Spleen (tissue), 11 donors: ENCODE measurements around the gene COBLL1. TPM values are rescaled to one million over a fixed set of nuclear protein-coding genes. Genes with fewer than 3 reads are reported as not detected.

Source experiments
- DNase-seq: peaks from one replicate; pipeline ENCODE4 v3.0.0-alpha.2; 2020
- H3K27ac ChIP-seq, 8 donors: fragments of 200-600 bp; sonication (generic) in 7 of 8; 1 replicate in 4 of 8; 2 replicates in 4 of 8; pipeline versions ENCODE4 v1.5.0 to v1.8.0; 2016 to 2021; ENCODE audit warnings: inconsistent platforms in 4 of 8, mild to moderate bottlenecking in 4 of 8, moderate library complexity in 1 of 8
- H3K27me3 ChIP-seq, 7 donors: fragments of 200-600 bp; sonication (generic) in 6 of 7; replicated peaks in 1 of 7; 1 replicate in 4 of 7; 2 replicates in 3 of 7; pipeline versions ENCODE4 v1.5.0 to v1.8.0; 2016 to 2021; ENCODE audit warnings: inconsistent platforms in 3 of 7, mild to moderate bottlenecking in 1 of 7
- H3K36me3 ChIP-seq, 6 donors: fragments of 200-600 bp; sonication (generic) in 5 of 6; 1 replicate in 4 of 6; 2 replicates in 2 of 6; pipeline versions ENCODE4 v1.5.0 to v1.8.0; 2016 to 2021; ENCODE audit warnings: inconsistent platforms in 2 of 6
- H3K4me1 ChIP-seq, 6 donors: fragments of 200-600 bp; sonication (generic) in 5 of 6; 1 replicate in 3 of 6; 2 replicates in 3 of 6; pipeline versions ENCODE4 v1.5.0 to v1.8.0; 2016 to 2021; ENCODE audit warnings: inconsistent platforms in 3 of 6
- H3K4me3 ChIP-seq, 8 donors: fragments of 200-600 bp; sonication (generic) in 7 of 8; 1 replicate in 4 of 8; 2 replicates in 4 of 8; pipeline versions ENCODE4 v1.5.0 to v1.8.0; 2016 to 2021; ENCODE audit warnings: inconsistent platforms in 4 of 8, mild to moderate bottlenecking in 4 of 8, moderate library complexity in 2 of 8
- H3K9me3 ChIP-seq, 8 donors: fragments of 200-600 bp; sonication (generic) in 7 of 8; 1 replicate in 4 of 8; 2 replicates in 4 of 8; pipeline versions ENCODE4 v1.5.0 to v1.8.0; 2016 to 2021; ENCODE audit warnings: inconsistent platforms in 4 of 8
- POLR2A ChIP-seq, 3 donors: fragments of 450-650 bp; IDR thresholded peaks; one replicate each; pipeline ENCODE4 v1.5.1; 2017; ENCODE audit warnings: antibody characterized with exemption in 3 of 3, mild to moderate bottlenecking in 1 of 3
- POLR2AphosphoS5 ChIP-seq, 3 donors: sonication (generic); formaldehyde crosslinking; IDR thresholded peaks; one replicate each; pipeline ENCODE4 v1.5.1; 2017; ENCODE audit warnings: antibody characterized with exemption in 3 of 3
- WGBS, 5 donors: extraction: QIAGEN DNeasy Blood & Tissue Kit in 3 of 5; methylation state at CpG; one replicate each; pipeline versions ENCODE4 v1.1.5 to v1.1.7; 2013 to 2018; 5-methylcytosine and 5-hydroxymethylcytosine counted together
- intact Hi-C: fragments of 100-400 bp; cut with DNase I; formaldehyde crosslinking; loops from one replicate; pipeline ENCODE4 v1.15.0; 2023; ENCODE audit warnings: low total_unique reads
- polyA plus RNA-seq, 3 donors: library from polyadenylated mRNA; stranded (reverse); fragments of 200-250 nt; gene quantifications; one replicate each; pipeline ENCODE4 v1.2.1, GENCODE V29; 2013
- total RNA-seq, 7 donors: library from RNA; depleted of rRNA in 3 of 7; stranded (reverse); fragments of >200 nt in 3 of 7; fragmentation: NEBNext Ultra II Directional in 4 of 7; extraction: Animal tissue kit (Norgen Biotek cat#: 25700) in 4 of 7; gene quantifications; one replicate each; pipeline versions ENCODE4 v1.1.0 to v1.2.1, GENCODE V29; 2016 to 2021
- TF ChIP-seq, protein P1 (sequence below), 11 experiments: fragments of 200-600 bp in 7 of 11; fragments of 450-650 bp in 4 of 11; sonication (generic) in 4 of 11; IDR thresholded peaks in 8 of 11; conservative IDR thresholded peaks in 3 of 11; 1 replicate in 7 of 11; 2 replicates in 4 of 11; pipeline versions ENCODE4 v1.4.0 to v1.8.0; 2016 to 2021; ENCODE audit warnings: antibody characterized with exemption in 11 of 11, inconsistent platforms in 4 of 11, mild to moderate bottlenecking in 1 of 11
- donor health status: healthy with polysubstance abuse.
- donor health status: DM: no; HTN: no; CAD: no; lungs with moderate emphysema.
- donor health status: DM: no; HTN: no; CAD: no.
- donor health status: Bipolar disorder and iron deficiency.
- donor health status: healthy.
- donor health status: DM: no; HTN: no; CAD: no.
- donor health status: DM: yes; HTN: yes; CAD: no.

Gene COBLL1
- total and polyA plus RNA-seq, 10 donors: 6.4 to 86.8 (median 49.9) TPM

DNA sequence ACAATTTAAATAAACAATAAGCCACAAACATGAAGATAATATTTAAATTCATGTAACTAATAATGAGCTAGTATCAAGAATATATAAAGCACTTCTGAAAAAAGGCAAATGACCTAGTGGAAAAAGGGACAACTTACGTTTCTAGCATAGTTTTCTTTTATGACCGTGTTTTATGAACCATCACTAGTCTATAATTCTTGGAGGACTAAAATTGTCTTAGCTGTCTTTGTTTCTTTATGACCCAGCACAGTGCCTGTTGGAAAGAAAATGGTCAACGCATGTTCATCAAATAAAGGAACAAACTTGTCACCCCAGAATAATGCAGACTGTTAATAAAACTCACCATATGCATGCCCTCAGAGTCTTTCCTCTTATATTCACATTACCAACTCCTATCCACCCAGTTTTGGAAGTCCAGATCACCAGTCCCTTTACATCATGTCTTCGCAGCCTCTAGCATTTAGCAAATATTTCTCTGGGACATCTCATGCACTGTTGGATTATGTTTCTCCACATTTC lies 162.9 kb downstream of the COBLL1 start:
- no peak for DNase-seq
- intact Hi-C loops: no loop called here

GRCh38 chr2:164677733-164678132 lies 163.9 kb downstream of the COBLL1 start:
- WGBS, 5 donors: 78 to 91% (median 88%) methylated on average over 1 of the region's 1 CpG
- no peak for DNase-seq

More for the DNA sequence above, 162.9 kb downstream of the COBLL1 start:
- Histone ChIP-seq H3K4me1 (no peaks in the 10 kb centered on the region), H3K27ac (no peak overlapping the region), H3K9me3 (peaks cover 0 to 15% (median 0%) of the 10 kb centered on the region in 8 donors), H3K4me3 (no peak overlapping the region), H3K36me3 (peaks cover 0 to 6% (median 0%) of the 10 kb centered on the region in 6 donors), H3K27me3 (no peaks in the 10 kb centered on the region)
- TF ChIP-seq POLR2AphosphoS5 (IDR thresholded peaks at IDR 0.05): no peak
- TF ChIP-seq, protein P1, sequence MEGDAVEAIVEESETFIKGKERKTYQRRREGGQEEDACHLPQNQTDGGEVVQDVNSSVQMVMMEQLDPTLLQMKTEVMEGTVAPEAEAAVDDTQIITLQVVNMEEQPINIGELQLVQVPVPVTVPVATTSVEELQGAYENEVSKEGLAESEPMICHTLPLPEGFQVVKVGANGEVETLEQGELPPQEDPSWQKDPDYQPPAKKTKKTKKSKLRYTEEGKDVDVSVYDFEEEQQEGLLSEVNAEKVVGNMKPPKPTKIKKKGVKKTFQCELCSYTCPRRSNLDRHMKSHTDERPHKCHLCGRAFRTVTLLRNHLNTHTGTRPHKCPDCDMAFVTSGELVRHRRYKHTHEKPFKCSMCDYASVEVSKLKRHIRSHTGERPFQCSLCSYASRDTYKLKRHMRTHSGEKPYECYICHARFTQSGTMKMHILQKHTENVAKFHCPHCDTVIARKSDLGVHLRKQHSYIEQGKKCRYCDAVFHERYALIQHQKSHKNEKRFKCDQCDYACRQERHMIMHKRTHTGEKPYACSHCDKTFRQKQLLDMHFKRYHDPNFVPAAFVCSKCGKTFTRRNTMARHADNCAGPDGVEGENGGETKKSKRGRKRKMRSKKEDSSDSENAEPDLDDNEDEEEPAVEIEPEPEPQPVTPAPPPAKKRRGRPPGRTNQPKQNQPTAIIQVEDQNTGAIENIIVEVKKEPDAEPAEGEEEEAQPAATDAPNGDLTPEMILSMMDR (IDR thresholded peaks at IDR 0.05 in 8 of 11, conservative IDR thresholded peaks at IDR 0.05 in 3 of 11): no peak
- TF ChIP-seq POLR2A (IDR thresholded peaks at IDR 0.05): no peak
- WGBS, 5 donors: 90 to 97% (median 94%) methylated on average over 4 of the region's 4 CpGs

DNA sequence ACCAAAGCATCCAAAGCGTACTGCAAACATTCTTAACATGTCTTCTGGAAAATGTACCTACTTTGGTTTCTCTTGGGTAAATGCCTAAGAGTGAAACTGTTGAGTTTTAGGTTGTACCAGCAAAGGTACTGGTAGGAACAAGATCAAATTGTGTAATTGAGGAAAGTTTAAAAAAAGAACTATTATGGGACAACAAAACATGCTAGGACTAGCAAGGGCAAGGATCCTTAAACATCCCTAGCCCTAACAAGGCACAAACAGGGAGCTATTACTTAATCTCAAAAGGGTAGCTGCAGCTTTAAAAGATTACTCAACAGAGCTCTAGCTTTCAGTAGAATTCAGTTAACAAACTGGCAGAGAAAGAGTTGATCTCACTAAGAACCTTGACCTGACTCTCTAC lies 164.4 kb downstream of the COBLL1 start:
- DNase-seq: no peak
- WGBS, 5 donors: 72 to 93% (median 77%) methylated on average over 1 of the region's 1 CpG
- H3K4me1 ChIP-seq: no peaks in the 10 kb centered on the region
- intact Hi-C loops: no loop called here
- H3K27ac ChIP-seq: no peak overlapping the region
- TF ChIP-seq, protein P1 (IDR thresholded peaks at IDR 0.05 in 8 of 11, conservative IDR thresholded peaks at IDR 0.05 in 3 of 11): no peak
- TF ChIP-seq POLR2A (IDR thresholded peaks at IDR 0.05) (no peak), POLR2AphosphoS5 (IDR thresholded peaks at IDR 0.05) (no peak)
- peaks cover 0 to 8% (median 0%) of the 10 kb centered on the region in 6 donors for H3K36me3 ChIP-seq
- no peak overlapping the region for H3K4me3 ChIP-seq
- H3K27me3 ChIP-seq: no peaks in the 10 kb centered on the region
- peaks cover 0 to 15% (median 0%) of the 10 kb centered on the region in 8 donors for H3K9me3 ChIP-seq

More at GRCh38 chr2:164677733-164678132, 163.9 kb downstream of the COBLL1 start:
- Histone ChIP-seq H3K4me3 (no peak overlapping the region), H3K9me3 (peaks cover 0 to 15% (median 0%) of the 10 kb centered on the region in 8 donors), H3K27me3 (no peaks in the 10 kb centered on the region), H3K36me3 (peaks cover 0 to 8% (median 0%) of the 10 kb centered on the region in 6 donors), H3K4me1 (no peaks in the 10 kb centered on the region), H3K27ac (no peak overlapping the region)
- intact Hi-C loops: no loop called here
- TF ChIP-seq, protein P1 (IDR thresholded peaks at IDR 0.05 in 8 of 11, conservative IDR thresholded peaks at IDR 0.05 in 3 of 11): no peak
- no peak for TF ChIP-seq POLR2AphosphoS5 (IDR thresholded peaks at IDR 0.05)
- no peak for TF ChIP-seq POLR2A (IDR thresholded peaks at IDR 0.05)

DNA sequence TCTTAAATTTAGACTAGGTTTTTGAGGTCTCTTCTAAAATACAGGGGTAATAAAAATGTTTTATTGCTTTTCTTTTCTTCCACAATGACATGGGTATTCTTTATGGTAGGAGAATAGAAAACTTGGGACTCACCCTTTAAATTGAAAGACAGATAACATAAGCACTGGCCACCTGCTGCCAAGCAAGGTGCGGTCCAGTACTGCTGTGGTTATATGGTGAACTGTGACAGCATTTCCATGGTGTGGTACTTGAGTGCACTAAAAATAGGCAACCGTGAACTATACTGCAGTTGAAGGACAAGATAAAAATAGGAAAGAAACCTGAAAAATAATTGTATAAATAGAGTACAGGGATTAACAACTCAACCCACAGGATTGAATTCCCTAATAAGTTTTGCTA lies 165.9 kb downstream of the COBLL1 start:
- Histone ChIP-seq H3K27ac (no peak overlapping the region), H3K36me3 (peaks cover 0 to 13% (median 0%) of the 10 kb centered on the region in 6 donors), H3K9me3 (peaks cover 0 to 15% (median 0%) of the 10 kb centered on the region in 8 donors), H3K27me3 (no peaks in the 10 kb centered on the region), H3K4me3 (no peak overlapping the region), H3K4me1 (no peaks in the 10 kb centered on the region)
- intact Hi-C loops: no loop called here
- no peak for DNase-seq
- WGBS, 5 donors: 73 to 82% (median 80%) methylated on average over 2 of the region's 2 CpGs
- TF ChIP-seq, protein P1 (IDR thresholded peaks at IDR 0.05 in 8 of 11, conservative IDR thresholded peaks at IDR 0.05 in 3 of 11): no peak
